Measurements from ENCODE around the gene OR2J1. TPM values are rescaled to one million over a fixed set of nuclear protein-coding genes. Genes with fewer than 3 reads are reported as not detected.
"Not testable (repeated sequence)": the region's sequence is repeated elsewhere in the genome, so short reads cannot be mapped to it uniquely, and the experiment has no call there.

The OR2J1 gene
- total RNA-seq, 6 experiments from 2014 or later = not detected

DNA sequence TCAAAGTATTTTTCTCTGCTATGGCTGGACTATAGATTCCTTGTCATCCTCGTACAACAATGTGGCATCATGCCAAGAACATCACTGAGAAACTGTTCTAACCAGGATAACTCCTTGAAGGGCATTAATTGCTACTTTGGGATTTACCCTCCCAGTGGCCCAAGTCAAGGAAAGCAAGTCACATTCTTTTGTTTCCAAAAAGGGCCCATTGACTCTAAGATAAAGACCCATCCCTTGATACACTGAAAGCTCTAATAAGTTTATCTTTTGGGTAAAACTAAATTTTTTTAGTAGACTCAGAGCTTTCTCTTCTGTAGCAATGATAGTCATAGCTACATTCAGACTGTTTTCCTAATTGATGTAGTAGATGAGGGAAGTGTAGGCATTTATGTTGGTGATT is 8.5 kb downstream of the OR2J1 start, which contains the start of gene OR2J3:
Gene OR2J3 (plus strand): TSS at position 301 of the 400 bp plus-strand sequence. CDS start 3,833 bp downstream, outside the sequence.
- ATAC-seq (no peak), DNase-seq (no peak)
- TF ChIP-seq, protein P1, sequence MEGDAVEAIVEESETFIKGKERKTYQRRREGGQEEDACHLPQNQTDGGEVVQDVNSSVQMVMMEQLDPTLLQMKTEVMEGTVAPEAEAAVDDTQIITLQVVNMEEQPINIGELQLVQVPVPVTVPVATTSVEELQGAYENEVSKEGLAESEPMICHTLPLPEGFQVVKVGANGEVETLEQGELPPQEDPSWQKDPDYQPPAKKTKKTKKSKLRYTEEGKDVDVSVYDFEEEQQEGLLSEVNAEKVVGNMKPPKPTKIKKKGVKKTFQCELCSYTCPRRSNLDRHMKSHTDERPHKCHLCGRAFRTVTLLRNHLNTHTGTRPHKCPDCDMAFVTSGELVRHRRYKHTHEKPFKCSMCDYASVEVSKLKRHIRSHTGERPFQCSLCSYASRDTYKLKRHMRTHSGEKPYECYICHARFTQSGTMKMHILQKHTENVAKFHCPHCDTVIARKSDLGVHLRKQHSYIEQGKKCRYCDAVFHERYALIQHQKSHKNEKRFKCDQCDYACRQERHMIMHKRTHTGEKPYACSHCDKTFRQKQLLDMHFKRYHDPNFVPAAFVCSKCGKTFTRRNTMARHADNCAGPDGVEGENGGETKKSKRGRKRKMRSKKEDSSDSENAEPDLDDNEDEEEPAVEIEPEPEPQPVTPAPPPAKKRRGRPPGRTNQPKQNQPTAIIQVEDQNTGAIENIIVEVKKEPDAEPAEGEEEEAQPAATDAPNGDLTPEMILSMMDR (IDR thresholded peaks at IDR 0.05) = no peak
- no peak for TF ChIP-seq POLR2A (IDR thresholded peaks at IDR 0.05)
- H3K27me3 ChIP-seq = no peaks in the 10 kb centered on the region
- H3K27ac ChIP-seq = no peak within 1 kb of the TSS
- H3K9me3 ChIP-seq = no peaks in the 10 kb centered on the region
- whole genome bisulfite sequencing (ENCODE audit: insufficient coverage, low coverage, low lambda C conversion rate, missing lambda C conversion rate) = 33% methylated on average over 1 of the region's 1 CpG
- intact Hi-C loops (cut with DNase I) = no loop called here
- no peak within 1 kb of the TSS for H3K4me3 ChIP-seq
- no peaks in the 10 kb centered on the region for H3K4me1 ChIP-seq
- no peaks in the 10 kb centered on the region for H3K36me3 ChIP-seq

DNA sequence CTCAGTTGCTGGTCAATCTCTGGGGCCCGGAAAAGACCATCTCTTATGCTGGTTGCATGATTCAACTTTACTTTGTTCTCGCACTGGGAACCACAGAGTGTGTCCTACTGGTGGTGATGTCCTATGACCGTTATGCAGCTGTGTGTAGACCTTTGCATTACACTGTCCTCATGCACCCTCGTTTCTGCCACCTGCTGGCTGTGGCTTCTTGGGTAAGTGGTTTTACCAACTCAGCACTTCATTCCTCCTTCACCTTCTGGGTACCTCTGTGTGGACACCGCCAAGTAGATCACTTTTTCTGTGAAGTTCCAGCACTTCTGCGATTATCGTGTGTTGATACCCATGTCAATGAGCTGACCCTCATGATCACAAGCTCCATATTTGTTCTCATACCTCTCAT is 12.8 kb downstream of the OR2J1 start:
- Histone ChIP-seq H3K27me3 (no peaks in the 10 kb centered on the region), H3K9me3 (no peaks in the 10 kb centered on the region), H3K36me3 (no peaks in the 10 kb centered on the region), H3K4me1 (no peaks in the 10 kb centered on the region), H3K27ac (no peak overlapping the region), H3K4me3 (no peak overlapping the region)
- WGBS (ENCODE audit: insufficient coverage, low coverage, low lambda C conversion rate, missing lambda C conversion rate) = 58% methylated on average over 6 of the region's 7 CpGs
- intact Hi-C loops (cut with DNase I) = no loop called here
- no peak for TF ChIP-seq POLR2A (IDR thresholded peaks at IDR 0.05)
- DNase-seq = no peak
- ATAC-seq = no peak

DNA sequence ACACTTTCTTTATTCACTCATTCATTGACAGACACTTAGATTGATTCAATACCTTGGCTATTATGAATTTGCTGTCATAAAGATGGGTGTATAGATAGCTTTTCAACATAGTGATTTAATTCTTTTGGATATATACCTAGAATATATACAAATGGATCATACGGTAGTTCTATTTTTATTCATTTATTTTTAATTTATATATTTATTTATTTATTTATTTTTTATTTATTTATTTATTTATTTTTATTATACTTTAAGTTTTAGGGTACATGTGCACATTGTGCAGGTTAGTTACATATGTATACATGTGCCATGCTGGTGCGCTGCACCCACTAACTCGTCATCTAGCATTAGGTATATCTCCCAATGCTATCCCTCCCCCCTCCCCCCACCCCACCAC is 15.7 kb downstream of the OR2J1 start:
- H3K36me3 ChIP-seq; DNase-seq; H3K9me3 ChIP-seq; ATAC-seq; H3K27me3 ChIP-seq; H3K4me1 ChIP-seq; H3K4me3 ChIP-seq; intact Hi-C loops (cut with DNase I); H3K27ac ChIP-seq: not testable (repeated sequence)
- WGBS (ENCODE audit: insufficient coverage, low coverage, low lambda C conversion rate, missing lambda C conversion rate) = 58% methylated on average over 1 of the region's 3 CpGs

DNA sequence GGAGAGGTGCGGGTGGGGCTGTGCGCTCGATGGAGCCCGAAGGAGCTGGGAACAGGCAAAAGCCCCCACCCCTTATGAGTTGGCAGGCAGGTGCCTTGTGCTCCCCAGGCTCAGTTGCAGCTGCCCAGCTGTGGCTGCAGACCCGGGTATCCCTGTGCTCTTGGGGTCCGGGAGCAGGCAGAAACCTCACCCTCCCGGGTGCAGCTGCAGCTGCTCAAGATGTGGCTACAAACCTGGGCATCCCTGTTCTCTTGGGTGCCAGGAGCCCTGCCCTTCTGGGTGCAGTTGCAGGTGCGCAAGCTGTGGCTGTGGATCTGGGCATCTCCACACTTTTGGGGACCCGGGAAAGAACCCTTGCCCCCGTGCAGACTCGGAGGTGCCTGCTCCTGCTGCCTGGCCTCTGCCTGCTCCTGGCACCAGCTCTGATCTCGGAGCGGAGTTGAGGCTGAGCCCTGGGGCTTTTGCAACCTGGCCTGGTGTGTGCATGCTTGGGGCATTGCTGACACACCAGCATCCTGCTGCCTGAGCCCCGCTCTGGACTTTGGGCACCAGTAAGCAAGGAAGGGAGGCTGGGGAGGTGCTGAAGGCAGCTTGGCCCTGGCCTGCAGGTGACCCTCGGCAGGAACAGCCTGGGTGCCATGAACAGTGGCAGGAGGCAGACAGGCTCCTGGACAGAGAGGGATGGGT is 30.2 kb downstream of the OR2J1 start:
- no peak overlapping the region for H3K27ac ChIP-seq
- no peaks in the 10 kb centered on the region for H3K9me3 ChIP-seq
- TF ChIP-seq, protein P1 (IDR thresholded peaks at IDR 0.05) = no peak
- no peak for TF ChIP-seq POLR2A (IDR thresholded peaks at IDR 0.05)
- ATAC-seq = peak in 1 of 4 donors; percentile 25
- no peak overlapping the region for H3K4me3 ChIP-seq
- no peaks in the 10 kb centered on the region for H3K36me3 ChIP-seq
- no CpG with 5 or more reads among the region's 15 CpGs for WGBS (ENCODE audit: insufficient coverage, low coverage, low lambda C conversion rate, missing lambda C conversion rate)
- no peak for DNase-seq
- no peaks in the 10 kb centered on the region for H3K27me3 ChIP-seq
- intact Hi-C loops (cut with DNase I) = no loop called here
- H3K4me1 ChIP-seq = no peaks in the 10 kb centered on the region

DNA sequence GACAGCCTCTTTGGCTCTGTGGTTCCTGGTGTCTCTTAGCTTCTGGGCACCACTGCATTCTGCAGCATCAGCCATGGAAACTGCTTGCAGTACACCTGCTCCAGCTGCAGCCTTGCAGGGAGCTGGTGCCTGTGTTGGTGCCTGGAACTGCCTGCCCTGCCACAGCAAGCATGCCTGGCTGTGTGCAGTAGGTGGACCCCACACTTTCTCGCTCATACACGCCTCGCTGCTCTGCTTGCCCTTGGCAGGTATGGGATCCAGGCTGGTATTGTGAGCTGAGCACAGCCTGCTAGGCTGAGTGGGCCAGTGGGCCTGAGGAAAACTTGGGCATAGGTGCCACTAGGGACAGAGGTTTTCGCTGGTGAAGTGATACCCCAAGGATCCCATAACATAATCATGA is 31.4 kb downstream of the OR2J1 start:
- Histone ChIP-seq H3K4me3 (no peak overlapping the region), H3K27ac (no peak overlapping the region), H3K4me1 (no peaks in the 10 kb centered on the region), H3K27me3 (no peaks in the 10 kb centered on the region), H3K36me3 (no peaks in the 10 kb centered on the region), H3K9me3 (no peaks in the 10 kb centered on the region)
- ATAC-seq = no peak
- DNase-seq = peak in 1 of 3 donors; percentile 14
- 80% methylated on average over 1 of the region's 4 CpGs for WGBS (ENCODE audit: insufficient coverage, low coverage, low lambda C conversion rate, missing lambda C conversion rate)
- TF ChIP-seq POLR2A (IDR thresholded peaks at IDR 0.05) = no peak
- TF ChIP-seq, protein P1 (IDR thresholded peaks at IDR 0.05) = no peak
- intact Hi-C loops (cut with DNase I) = no loop called here
